HepG2 (cell line): Measurements from ENCODE around the gene ALCAM. TPM values are rescaled to one million over a fixed set of nuclear protein-coding genes. Genes with fewer than 3 reads are reported as not detected.

Experiments
- AKAP8 ChIP-seq: sonication (generic); formaldehyde crosslinking; IDR thresholded peaks from 2 replicates; pipeline ENCODE4 v1.5.1; 2020; ENCODE audit warnings: mild to moderate bottlenecking, missing genetic modification reagents
- ATF1 ChIP-seq: IDR thresholded peaks from 2 replicates; pipeline ENCODE4 v1.6.1; 2016; ENCODE audit warnings: mild to moderate bottlenecking, control low read depth
- ATRX ChIP-seq: sonication (generic); formaldehyde crosslinking; IDR thresholded peaks from 2 replicates; pipeline ENCODE4 v1.4.0; 2020; ENCODE audit warnings: missing genetic modification reagents, borderline replicate concordance
- BCL6 ChIP-seq: IDR thresholded peaks from 2 replicates; pipeline ENCODE4 v1.6.1; 2016; ENCODE audit warnings: missing genetic modification reagents, missing compliant biosample characterization
- BORCS8-MEF2B ChIP-seq: sonication (generic); formaldehyde crosslinking; IDR thresholded peaks from 2 replicates; pipeline ENCODE4 v1.8.0; 2022; ENCODE audit warnings: mild to moderate bottlenecking, missing genetic modification reagents
- CBFB ChIP-seq: sonication (generic); formaldehyde crosslinking; IDR thresholded peaks from 2 replicates; pipeline ENCODE4 v1.4.0; 2020; ENCODE audit warnings: missing genetic modification reagents
- CREB1 ChIP-seq, 2 experiments: fragments of 450-650 bp in 1 of 2; IDR thresholded peaks; 2 replicates each; pipeline ENCODE4 v1.6.1; 2016 to 2017; ENCODE audit warnings: control low read depth in 1 of 2, mild to moderate bottlenecking in 1 of 2, missing compliant biosample characterization in 1 of 2, missing genetic modification characterization in 1 of 2
- FOXK1 ChIP-seq: sonication (generic); formaldehyde crosslinking; IDR thresholded peaks from 2 replicates; pipeline ENCODE4 v1.4.0; 2020; ENCODE audit warnings: low read depth, missing genetic modification reagents, borderline replicate concordance
- GABPB1 ChIP-seq: IDR thresholded peaks from 2 replicates; pipeline ENCODE4 v1.6.1; 2016; ENCODE audit warnings: mild to moderate bottlenecking, missing genetic modification reagents, moderate library complexity, missing compliant biosample characterization
- IRF2 ChIP-seq: IDR thresholded peaks from 2 replicates; pipeline ENCODE4 v1.6.1; 2018; ENCODE audit warnings: missing genetic modification reagents, missing compliant biosample characterization
- MATR3 ChIP-seq: sonication (generic); formaldehyde crosslinking; IDR thresholded peaks from 2 replicates; pipeline ENCODE4 v1.4.0; 2020; ENCODE audit warnings: missing genetic modification reagents
- NFATC3 ChIP-seq: sonication (generic); formaldehyde crosslinking; IDR thresholded peaks from 2 replicates; pipeline ENCODE4 v1.5.1; 2020; ENCODE audit warnings: mild to moderate bottlenecking, missing genetic modification reagents
- NFE2 ChIP-seq: sonication (generic); formaldehyde crosslinking; IDR thresholded peaks from 2 replicates; pipeline ENCODE4 v1.4.0; 2020; ENCODE audit warnings: missing genetic modification reagents
- PREB ChIP-seq: sonication (generic); formaldehyde crosslinking; IDR thresholded peaks from 2 replicates; pipeline ENCODE4 v1.4.0; 2020; ENCODE audit warnings: missing genetic modification reagents
- REL ChIP-seq: sonication (generic); formaldehyde crosslinking; conservative IDR thresholded peaks from 2 replicates; pipeline ENCODE4 v1.8.0; 2022; ENCODE audit warnings: mild to moderate bottlenecking, missing genetic modification reagents, moderate library complexity
- SKI ChIP-seq: fragments of 450-650 bp; IDR thresholded peaks from one replicate; pipeline ENCODE4 v1.6.1; 2018; ENCODE audit warnings: mild to moderate bottlenecking; ENCODE audit not compliant: partially characterized antibody
- SNAPC2 ChIP-seq: sonication (generic); formaldehyde crosslinking; IDR thresholded peaks from 2 replicates; pipeline ENCODE4 v1.8.1; 2022; ENCODE audit warnings: mild to moderate bottlenecking, missing genetic modification reagents
- SOX6 ChIP-seq, 2 experiments: fragments of 450-650 bp in 1 of 2; sonication (generic) in 1 of 2; formaldehyde crosslinking in 1 of 2; IDR thresholded peaks; 2 replicates each; pipeline versions ENCODE4 v1.4.0 to v1.6.1; 2017 to 2020; ENCODE audit warnings: antibody characterized with exemption in 1 of 2, mild to moderate bottlenecking in 1 of 2, missing genetic modification reagents in 1 of 2
- SP1 ChIP-seq, 2 experiments: fragments of 450-650 bp in 1 of 2; sonication (generic) in 1 of 2; formaldehyde crosslinking in 1 of 2; IDR thresholded peaks; 2 replicates each; pipeline versions ENCODE4 v1.4.0 to v1.6.1; 2016 to 2020; ENCODE audit warnings: missing genetic modification reagents in 1 of 2
- TFAP4 ChIP-seq: sonication (generic); IDR thresholded peaks from 2 replicates; pipeline ENCODE4 v1.6.1; 2016; ENCODE audit warnings: low read depth, borderline replicate concordance
- ZFP37 ChIP-seq: sonication (generic); formaldehyde crosslinking; IDR thresholded peaks from 2 replicates; pipeline ENCODE4 v1.4.0; 2020; ENCODE audit warnings: missing genetic modification reagents, borderline replicate concordance
- ZKSCAN8 ChIP-seq: IDR thresholded peaks from 2 replicates; pipeline ENCODE4 v1.6.1; 2016; ENCODE audit warnings: borderline replicate concordance, missing genetic modification reagents, missing compliant biosample characterization
- ZNF460 ChIP-seq: sonication (generic); formaldehyde crosslinking; IDR thresholded peaks from 2 replicates; pipeline ENCODE4 v1.5.1; 2020; ENCODE audit warnings: missing genetic modification reagents, mild to moderate bottlenecking, borderline replicate concordance
- ZNF546 ChIP-seq: sonication (generic); formaldehyde crosslinking; conservative IDR thresholded peaks from 2 replicates; pipeline ENCODE4 v1.8.1; 2023; ENCODE audit warnings: mild to moderate bottlenecking, missing genetic modification reagents
- ZNF607 ChIP-seq: sonication (generic); formaldehyde crosslinking; IDR thresholded peaks from 2 replicates; pipeline ENCODE4 v1.5.1; 2020; ENCODE audit warnings: missing genetic modification reagents, mild to moderate bottlenecking, borderline replicate concordance
- ZNF652 ChIP-seq: IDR thresholded peaks from 2 replicates; pipeline ENCODE4 v1.6.1; 2016; ENCODE audit warnings: low read depth, borderline replicate concordance
- ZNF709 ChIP-seq: sonication (generic); formaldehyde crosslinking; IDR thresholded peaks from 2 replicates; pipeline ENCODE4 v1.5.0; 2020; ENCODE audit warnings: mild to moderate bottlenecking, missing genetic modification reagents
- ZNF773 ChIP-seq: sonication (generic); formaldehyde crosslinking; IDR thresholded peaks from 2 replicates; pipeline ENCODE4 v1.4.0; 2020; ENCODE audit warnings: missing genetic modification reagents, borderline replicate concordance
- ZNF891 ChIP-seq: sonication (generic); formaldehyde crosslinking; IDR thresholded peaks from 2 replicates; pipeline ENCODE4 v1.5.0; 2020; ENCODE audit warnings: mild to moderate bottlenecking, missing genetic modification reagents
- polyA plus RNA-seq, 8 experiments: library from polyadenylated mRNA; depleted of rRNA in 3 of 8; stranded (reverse) in 7 of 8; unstranded in 1 of 8; fragments of >200 nt; fragmentation: Illumina TruSeq in 4 of 8; extraction: Trizol in 4 of 8; gene quantifications; 2 replicates each; pipeline versions ENCODE4 v1.2.1 to v1.2.3, GENCODE V29; 2011 to 2016; ENCODE audit warnings: low read depth in 4 of 8, missing spikeins in 1 of 8, mixed read lengths in 1 of 8; ENCODE audit not compliant: insufficient read depth in 1 of 8
- total RNA-seq, 5 experiments: library from RNA; depleted of rRNA; stranded (reverse); fragments of >200 nt; fragmentation: Illumina TruSeq; extraction: Trizol; gene quantifications; 2 replicates each; pipeline ENCODE4 v1.2.3, GENCODE V29; 2016; ENCODE audit warnings: low read depth in 1 of 5
- TF ChIP-seq, protein P1 (sequence below): IDR thresholded peaks from 2 replicates; pipeline ENCODE4 v1.6.1; 2016; ENCODE audit warnings: low read depth

ALCAM gene
- total and polyA plus RNA-seq, 2 of the 13 experiments (the other 11 are each of a cell fraction or from before 2014, with no cell fraction given): 26.0 to 33.1 TPM

DNA sequence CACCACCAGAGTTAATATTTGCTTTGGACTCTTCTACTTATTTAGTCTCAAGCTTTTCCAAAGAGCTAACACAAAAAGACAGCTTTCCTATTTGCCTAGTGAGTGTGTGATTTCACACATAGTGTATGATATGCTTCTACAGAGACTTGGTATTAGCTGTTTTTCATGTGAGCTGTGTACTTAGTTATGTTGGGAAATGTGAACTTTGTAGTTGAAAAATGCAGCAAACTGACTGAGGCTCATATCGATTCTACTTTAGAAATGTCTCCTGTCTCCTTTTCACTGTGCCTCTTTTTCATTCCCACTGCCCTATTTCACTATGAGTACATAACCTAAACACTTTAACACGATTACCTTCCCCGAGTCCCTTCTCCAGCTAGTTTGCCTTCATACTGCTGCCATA is 136.5 kb downstream of the ALCAM start (continued):
- TF ChIP-seq ZNF891: no peak
- no peak for TF ChIP-seq BORCS8-MEF2B (CRISPR knock-in tag)
- peak; percentile 39; the same call in 1 of the 2 replicates for TF ChIP-seq ZNF652 (CRISPR knock-in tag)
- TF ChIP-seq SP1 (IDR thresholded peaks at IDR 0.05): no peak
- TF ChIP-seq SP1 (CRISPR knock-in tag; IDR thresholded peaks at IDR 0.05): no peak
- TF ChIP-seq NFE2 (CRISPR knock-in tag): no peak
- TF ChIP-seq ZNF709: no peak
- peak; percentile 38; the same call in 1 of the 2 replicates for TF ChIP-seq TFAP4
- TF ChIP-seq MATR3: no peak
- no peak for TF ChIP-seq ZNF607 (CRISPR knock-in tag)
- TF ChIP-seq, protein P1, sequence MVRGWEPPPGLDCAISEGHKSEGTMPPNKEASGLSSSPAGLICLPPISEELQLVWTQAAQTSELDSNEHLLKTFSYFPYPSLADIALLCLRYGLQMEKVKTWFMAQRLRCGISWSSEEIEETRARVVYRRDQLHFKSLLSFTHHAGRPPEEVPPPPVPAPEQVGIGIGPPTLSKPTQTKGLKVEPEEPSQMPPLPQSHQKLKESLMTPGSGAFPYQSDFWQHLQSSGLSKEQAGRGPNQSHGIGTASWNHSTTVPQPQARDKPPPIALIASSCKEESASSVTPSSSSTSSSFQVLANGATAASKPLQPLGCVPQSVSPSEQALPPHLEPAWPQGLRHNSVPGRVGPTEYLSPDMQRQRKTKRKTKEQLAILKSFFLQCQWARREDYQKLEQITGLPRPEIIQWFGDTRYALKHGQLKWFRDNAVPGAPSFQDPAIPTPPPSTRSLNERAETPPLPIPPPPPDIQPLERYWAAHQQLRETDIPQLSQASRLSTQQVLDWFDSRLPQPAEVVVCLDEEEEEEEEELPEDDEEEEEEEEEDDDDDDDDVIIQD (CRISPR knock-in tag): peak; percentile 50; the same call in 1 of the 2 replicates
- TF ChIP-seq FOXK1: peak; percentile 66; the same call in 1 of the 2 replicates
- TF ChIP-seq SKI: peak; percentile 94
- TF ChIP-seq CBFB (CRISPR knock-in tag): 0 out of 2 replicates have a peak, but pooled peaks have one; percentile 43
- no peak for TF ChIP-seq SNAPC2 (CRISPR knock-in tag)
- 0 out of 2 replicates have a peak, but pooled peaks have one; percentile 28 for TF ChIP-seq ZFP37 (CRISPR knock-in tag)
- no peak for TF ChIP-seq AKAP8 (CRISPR knock-in tag)
- TF ChIP-seq GABPB1 (CRISPR knock-in tag): peak; percentile 28; the same call in 1 of the 2 replicates
- TF ChIP-seq BCL6: peak; percentile 94
- TF ChIP-seq NFATC3 (CRISPR knock-in tag): 0 out of 2 replicates have a peak, but pooled peaks have one; percentile 61
- no peak for TF ChIP-seq ATRX (CRISPR knock-in tag)
- no peak for TF ChIP-seq ZNF546 (CRISPR knock-in tag)
- no peak for TF ChIP-seq REL (CRISPR knock-in tag)
- TF ChIP-seq ZNF773 (CRISPR knock-in tag): no peak
- TF ChIP-seq ZNF460 (CRISPR knock-in tag): no peak; the same call in 1 of the 2 replicates
- TF ChIP-seq CREB1 (IDR thresholded peaks at IDR 0.05): no peak
- peak; percentile 81 for TF ChIP-seq CREB1 (CRISPR knock-in tag; IDR thresholded peaks at IDR 0.05)
- peak; percentile 88; the same call in 1 of the 2 replicates for TF ChIP-seq ZKSCAN8 (CRISPR knock-in tag)
- no peak for TF ChIP-seq SOX6 (IDR thresholded peaks at IDR 0.05)
- TF ChIP-seq SOX6 (CRISPR knock-in tag; IDR thresholded peaks at IDR 0.05): peak; percentile 98
- TF ChIP-seq PREB (CRISPR knock-in tag): no peak
- TF ChIP-seq IRF2 (CRISPR knock-in tag): peak; percentile 80; the same call in 1 of the 2 replicates
- TF ChIP-seq ATF1 (CRISPR knock-in tag): peak; percentile 69
